ENCODE measurements around the gene C19orf53. TPM values are rescaled to one million over a fixed set of nuclear protein-coding genes. Genes with fewer than 3 reads are reported as not detected.
"Not testable (repeated sequence)": the region's sequence is repeated elsewhere in the genome, so short reads cannot be mapped to it uniquely, and the experiment has no call there.

C19orf53 gene
- total RNA-seq, 1 donor from 2014 or later = 46.2 TPM

DNA sequence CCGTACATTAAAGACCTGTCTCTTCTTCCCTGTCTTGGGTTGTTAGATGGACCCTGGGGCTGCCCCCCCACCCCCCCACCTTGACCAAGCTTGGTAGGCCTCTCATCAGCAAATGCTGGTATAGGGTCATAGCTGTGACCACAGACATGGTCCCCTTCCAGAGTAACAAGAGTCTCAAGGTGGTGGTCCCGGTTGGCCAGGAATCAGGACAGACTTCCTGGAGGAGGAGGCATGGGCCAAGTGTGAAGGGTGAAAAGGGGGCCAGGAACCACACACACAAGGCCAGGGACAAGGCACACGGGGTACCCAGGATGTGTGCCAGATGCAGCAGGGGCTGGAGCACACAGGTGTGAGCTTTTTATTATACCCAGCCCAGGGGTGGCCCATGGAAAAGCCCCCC is 11.0 kb upstream of the C19orf53 start:
- DNase-seq (ENCODE audit: low read depth in 2 of 2) = no peak

DNA sequence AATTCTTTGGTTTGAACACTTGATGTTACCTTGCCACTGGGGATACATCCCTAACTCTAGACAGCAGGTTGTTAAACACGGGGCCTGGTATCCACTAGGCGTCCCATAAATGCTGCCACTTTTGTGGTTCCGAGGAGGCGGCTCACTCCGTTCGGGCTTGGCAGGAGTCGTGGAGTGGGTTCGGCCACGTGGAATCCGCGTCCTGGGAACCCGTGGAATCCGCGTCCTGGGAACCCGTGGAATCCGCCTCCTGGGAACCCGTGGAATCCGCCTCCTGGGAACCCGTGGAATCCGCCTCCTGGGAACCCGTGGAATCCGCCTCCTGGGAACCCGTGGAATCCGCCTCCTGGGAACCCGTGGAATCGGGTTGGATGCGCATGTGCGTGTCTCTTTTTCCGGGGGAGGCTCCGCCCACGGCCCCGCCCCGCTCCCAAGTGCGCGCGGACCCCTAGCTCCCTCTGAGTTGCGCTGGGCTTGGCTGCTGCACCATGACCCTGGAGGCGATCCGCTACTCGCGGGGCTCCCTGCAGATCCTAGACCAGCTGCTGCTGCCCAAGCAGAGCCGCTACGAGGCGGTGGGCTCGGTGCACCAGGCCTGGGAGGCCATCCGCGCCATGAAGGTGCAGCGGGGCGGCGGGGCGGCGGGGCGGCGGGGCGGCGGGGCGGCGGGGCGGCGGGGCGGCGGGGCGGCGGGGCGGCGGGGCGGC is 10.0 kb upstream of the C19orf53 start, which contains the start of gene MRI1:
MRI1 (plus strand) TSS at position 422 of the 707 bp plus-strand sequence; CDS start at position 489, 67 bp downstream.
- DNase-seq (ENCODE audit: low read depth in 2 of 2) = peak; percentile 78 to 80

DNA sequence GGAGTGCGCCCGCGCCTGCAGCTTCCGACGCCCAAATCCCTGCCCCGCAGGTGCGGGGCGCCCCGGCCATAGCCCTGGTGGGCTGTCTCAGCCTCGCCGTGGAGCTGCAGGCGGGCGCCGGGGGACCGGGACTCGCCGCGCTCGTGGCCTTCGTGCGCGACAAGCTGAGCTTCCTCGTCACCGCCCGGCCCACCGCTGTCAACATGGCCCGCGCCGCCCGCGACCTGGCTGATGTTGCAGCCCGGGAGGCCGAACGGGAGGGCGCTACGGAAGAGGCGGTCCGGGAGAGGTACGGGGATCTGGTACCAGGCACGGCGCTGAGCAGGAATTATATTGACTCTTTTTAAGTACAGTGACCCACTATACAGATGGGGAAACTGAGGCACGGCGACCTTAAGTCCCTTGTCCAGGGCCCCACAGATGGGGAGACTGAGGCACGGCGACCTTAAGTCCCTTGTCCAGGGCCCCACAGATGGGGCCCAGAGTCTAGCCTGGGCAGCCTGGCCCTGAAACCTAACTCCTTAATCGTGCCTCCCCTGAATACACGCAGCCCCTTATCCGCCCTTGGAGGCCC is 9.3 kb upstream of the C19orf53 start:
- peak; percentile 29 to 44 for DNase-seq (ENCODE audit: low read depth in 2 of 2)

DNA sequence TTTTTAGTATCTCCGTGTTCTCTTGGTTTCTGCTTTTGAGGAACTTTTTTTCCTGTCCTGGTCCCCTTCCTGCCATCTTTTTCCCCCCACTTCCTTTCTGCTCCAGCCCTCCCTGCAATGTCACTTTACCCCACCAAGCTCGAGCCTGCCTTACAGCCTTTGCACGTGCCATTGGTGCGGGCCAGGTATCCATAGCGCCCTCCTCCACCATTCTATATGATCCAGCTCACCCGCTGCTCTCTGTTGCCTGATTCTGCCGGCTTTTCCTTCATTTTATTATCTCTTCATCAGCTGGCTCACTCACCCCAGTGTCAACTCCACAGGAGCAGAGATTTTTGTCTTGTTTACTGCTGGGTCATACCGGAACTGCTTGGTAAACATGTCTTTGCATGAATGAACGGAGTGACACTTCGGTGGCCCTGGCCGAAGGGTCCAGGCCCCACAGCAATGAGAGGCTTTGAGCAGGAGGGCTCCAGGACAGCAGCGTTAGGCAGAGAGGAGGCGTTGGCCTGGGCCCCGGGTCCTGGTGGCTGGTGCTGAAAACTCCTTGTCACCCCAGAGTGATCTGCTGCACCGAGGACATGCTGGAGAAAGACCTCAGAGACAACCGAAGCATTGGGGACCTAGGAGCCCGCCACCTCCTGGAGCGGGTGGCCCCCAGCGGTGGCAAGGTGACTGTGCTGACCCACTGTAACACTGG is 8.7 kb upstream of the C19orf53 start:
- no peak for DNase-seq (ENCODE audit: low read depth in 2 of 2)

DNA sequence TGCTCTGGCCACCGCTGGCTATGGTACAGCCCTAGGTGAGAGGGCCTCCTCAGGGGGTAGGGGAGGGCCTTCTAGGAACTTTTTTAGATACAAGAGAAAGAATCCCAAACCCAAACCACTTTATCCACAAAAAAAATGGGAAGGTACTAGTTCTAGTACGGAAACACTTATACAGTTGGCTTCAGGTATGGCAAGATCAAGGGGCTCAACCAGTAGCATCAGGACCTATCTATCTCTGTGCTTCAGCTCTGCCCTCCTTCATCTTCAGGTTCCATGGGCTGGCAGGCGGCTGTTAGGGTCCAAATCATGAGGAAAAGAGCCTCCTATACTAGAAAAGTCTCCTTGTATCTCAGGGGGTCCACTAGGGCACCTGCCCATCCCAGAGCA is 8.2 kb upstream of the C19orf53 start:
- no peak for DNase-seq (ENCODE audit: low read depth in 2 of 2)

DNA sequence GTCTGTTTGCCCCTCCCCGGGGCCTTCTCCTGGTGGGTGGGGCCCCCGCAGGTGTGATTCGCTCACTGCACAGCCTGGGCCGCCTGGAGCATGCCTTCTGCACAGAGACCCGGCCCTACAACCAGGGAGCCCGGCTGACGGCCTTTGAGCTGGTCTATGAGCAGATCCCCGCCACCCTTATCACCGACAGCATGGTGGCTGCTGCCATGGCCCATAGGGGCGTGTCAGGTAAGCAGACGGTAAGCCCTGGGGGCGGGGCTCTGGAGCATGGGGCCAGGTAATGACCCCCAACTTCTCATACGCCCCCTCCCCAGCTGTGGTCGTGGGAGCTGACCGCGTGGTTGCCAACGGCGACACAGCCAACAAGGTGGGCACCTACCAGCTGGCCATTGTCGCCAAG is 5.7 kb upstream of the C19orf53 start:
- DNase-seq (ENCODE audit: low read depth in 2 of 2) = no peak

DNA sequence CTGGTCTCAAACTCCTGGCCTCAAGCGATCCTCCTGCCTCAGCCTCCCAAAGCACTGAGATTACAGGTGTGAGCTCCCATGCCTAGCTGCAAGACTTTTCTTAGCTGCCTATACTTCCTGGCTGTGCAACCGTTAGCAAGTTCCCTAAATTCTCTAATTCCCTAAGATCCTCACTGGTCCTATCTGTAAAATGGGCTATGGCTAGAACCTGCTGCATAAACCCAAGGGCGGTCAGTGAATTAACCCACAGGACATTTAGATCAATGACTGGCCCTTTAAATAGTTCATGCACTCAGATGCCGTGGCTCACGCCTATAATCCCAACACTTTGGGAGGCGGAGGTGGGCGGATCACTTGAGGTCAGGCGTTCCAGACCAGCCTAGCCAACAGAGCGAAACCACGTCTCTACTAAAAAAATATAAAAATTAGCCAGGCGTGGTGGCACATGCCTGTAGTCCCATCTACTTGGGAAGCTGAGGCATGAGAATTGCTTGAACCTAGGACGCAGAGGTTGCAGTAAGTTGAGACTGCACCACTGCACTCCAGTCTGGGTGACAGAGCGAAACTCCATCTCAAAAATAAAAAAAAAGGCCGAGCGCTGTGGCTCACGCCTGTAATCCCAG is 4.1 kb upstream of the C19orf53 start:
- no peak for DNase-seq (ENCODE audit: low read depth in 2 of 2)

DNA sequence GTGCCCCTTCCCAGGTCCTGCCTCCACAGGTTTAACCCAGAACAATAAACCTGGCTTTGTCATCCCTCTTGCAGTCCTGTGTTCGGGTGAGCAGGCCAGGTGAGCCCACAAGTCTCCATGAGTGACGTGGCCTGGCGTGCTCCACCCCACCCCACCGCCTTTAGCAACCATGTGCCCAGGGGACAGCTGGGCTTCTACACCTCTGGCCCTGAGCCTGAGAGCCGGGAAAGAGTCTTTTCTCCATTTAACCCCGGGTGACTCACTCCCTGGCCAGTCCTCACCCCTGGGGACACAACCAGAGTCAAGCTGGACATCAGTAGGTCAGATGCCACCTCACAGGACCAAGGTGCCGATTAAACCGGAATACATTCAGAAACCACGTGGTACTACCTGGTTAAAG is 4.1 kb downstream of the C19orf53 start:
- no peak for DNase-seq (ENCODE audit: low read depth in 2 of 2)

DNA sequence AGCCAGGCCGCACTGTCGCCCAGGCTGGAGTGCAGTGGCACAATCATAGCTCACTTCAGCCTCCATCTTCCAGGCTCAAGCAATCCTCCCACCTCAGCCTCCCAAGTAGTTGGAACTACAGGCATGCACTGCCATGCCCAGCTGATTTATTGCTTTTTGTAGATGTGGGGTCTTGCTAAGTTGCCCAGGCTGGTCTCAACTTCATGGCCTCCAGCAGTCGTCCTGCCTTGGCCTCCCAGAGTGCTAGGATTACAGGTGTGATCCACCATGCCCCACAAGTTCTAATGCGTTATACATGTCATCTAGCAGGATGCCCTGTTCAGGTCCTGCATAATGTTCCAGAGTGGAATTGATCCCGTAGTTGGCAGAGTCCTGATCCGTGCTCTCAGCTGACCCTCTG is 4.6 kb downstream of the C19orf53 start:
- DNase-seq (ENCODE audit: low read depth in 2 of 2) = no peak

DNA sequence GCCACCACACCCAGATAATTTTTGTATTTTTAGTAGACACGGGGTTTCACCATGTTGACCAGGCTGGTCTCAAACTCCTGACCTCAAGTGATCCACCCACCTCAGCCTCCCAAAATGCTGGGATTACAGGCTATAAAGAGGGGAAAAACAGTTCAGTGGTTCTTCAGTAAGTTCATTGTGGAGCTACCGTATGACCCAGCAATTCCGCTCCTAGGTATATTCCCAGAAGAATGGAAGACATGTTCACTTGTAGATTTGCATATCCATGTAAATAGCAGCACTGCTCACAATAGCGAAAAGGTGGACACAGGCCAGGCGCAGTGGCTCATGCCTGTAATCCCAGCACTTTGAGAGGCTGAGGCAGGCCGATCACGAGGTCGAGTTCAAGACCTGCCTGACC is 5.5 kb downstream of the C19orf53 start:
- DNase-seq (ENCODE audit: low read depth in 2 of 2) = not testable (repeated sequence)

DNA sequence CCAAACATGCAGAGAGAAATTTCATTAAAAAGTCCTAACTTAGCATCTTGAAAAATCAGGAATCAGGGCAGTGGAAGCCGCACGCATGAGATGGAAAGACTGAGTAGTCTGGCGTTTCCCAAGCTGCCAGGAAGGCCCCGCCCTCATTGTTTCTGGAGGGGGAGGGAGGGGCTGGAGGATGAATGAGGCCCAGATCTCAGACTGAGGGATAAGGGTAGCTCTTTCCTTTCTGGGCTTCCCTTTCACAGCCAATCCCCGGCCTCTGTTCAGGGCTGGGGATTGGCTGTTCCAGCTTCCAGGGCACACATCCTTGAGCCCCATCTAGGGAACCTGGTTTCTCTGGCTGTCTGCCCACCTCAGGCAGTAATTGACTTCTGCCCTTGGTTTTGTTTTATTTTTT is 7.3 kb downstream of the C19orf53 start:
- DNase-seq (ENCODE audit: low read depth in 2 of 2) = peak; percentile 59 to 85

DNA sequence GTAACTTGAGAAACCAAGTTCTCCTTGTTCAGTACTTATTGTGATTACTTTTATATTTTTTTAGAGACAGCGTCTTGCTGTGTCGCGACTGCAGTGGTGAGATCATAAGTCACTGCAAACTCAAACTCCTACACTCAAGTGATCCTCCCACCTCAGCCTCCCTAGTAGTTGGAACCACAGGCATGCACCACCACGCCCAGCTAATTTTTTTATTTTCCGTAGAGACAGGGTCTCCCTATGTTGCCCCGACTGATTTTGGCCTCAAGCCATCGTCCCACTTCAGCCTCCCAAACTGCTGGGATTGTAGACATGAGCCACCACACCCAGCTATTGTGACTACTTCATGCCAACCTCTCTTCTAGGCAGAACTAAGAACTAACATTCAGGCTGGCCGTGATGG is 8.3 kb downstream of the C19orf53 start:
- no peak for DNase-seq (ENCODE audit: low read depth in 2 of 2)

DNA sequence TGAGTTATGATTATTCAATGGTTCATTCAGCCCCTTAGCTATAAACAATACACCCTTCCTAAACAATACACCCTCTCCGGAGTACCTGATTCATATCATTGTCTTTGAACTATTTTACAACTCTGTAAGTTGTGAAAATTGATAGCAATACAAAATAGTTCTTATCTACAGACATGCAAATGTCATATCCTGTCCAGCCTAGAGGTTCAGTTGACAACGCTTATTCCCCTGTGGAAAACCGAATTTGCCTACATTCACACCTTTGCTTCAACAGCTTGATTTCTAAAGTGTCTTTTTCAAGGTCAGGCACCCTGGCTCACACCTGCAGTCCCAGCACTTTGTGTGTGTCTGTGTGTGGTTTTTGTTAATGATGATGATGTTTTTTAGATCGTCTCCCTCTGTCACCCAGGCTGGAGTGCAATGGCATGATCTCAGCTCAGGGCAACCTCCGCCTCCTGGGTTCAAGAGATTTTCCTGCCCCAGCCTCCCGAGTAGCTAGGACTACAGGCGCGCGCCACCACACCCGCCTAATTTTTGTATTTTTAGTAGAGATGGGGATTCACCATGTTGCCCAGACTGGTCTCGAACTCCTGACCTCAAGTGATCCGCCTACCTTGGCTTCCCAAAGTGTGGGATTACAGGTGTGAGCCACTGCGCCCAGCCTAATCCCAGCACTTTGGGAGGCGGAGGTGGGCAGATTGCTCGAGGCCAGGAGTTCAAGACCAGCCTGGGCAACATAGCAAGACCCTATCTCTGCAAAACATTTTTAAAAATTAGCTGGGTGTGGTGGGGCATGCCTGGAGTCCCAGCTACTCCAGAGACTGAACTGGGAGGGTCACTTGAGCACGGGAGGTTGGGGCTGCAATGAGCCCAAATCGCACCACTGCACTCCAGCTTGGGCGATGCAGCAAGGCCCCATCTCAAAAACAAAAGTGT is 9.6 kb downstream of the C19orf53 start:
- no peak for DNase-seq (ENCODE audit: low read depth in 2 of 2)

DNA sequence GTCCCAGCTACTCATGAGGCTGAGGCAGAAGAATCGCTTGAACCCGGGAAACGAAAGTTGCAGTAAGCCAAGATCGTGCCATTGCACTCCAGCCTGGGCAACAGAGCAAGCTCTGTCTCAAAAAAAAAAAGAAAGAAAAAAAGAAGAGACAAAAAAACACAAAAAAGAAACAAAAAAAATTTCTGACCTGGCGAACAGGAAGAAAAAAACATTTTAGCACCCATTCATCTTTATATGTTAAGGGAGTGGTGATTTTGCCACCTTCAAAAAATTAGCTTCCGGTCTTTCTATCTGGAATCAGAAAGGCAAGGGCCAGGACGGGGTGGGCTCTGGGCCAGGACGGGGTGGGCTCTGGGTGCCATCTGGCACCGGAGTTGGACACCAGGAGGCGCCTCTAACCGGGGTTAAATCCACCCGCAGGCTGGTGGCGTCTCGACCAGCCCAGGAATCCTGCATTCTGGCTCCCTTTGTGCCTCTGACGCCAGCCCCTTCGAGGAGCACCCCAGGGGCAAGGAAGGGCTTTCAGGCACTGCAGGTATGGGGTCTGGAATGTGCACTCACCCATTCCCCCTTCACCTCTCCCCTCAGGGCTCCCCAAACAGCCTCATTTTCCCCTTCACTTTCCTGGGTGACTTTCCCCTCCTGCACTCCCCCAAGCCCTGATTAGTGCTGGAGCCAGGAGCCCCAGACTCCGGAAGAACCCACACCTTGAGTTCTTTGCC is 10.6 kb downstream of the C19orf53 start:
- peak; percentile 73 to 76 for DNase-seq (ENCODE audit: low read depth in 2 of 2)

DNA sequence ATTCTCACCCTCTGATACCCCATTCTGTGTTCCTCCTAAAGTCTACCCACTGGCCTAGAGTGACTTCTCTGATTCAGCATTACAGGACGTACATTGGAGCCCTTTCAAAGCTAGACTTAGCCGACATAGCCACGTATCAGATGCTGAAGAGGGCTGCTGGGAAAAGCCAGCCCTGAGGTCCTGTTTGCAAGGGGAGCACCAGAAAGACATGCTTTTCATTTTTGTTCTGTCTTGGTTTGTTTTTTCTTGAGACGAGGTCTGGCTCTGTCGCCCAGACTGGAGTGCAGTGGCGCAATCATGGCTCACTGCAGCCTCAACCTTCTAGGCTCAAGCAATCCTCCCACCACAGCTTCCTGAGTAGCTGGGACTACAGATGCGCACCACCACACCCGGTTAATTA is 14.7 kb downstream of the C19orf53 start:
- no peak for DNase-seq (ENCODE audit: low read depth in 2 of 2)

DNA sequence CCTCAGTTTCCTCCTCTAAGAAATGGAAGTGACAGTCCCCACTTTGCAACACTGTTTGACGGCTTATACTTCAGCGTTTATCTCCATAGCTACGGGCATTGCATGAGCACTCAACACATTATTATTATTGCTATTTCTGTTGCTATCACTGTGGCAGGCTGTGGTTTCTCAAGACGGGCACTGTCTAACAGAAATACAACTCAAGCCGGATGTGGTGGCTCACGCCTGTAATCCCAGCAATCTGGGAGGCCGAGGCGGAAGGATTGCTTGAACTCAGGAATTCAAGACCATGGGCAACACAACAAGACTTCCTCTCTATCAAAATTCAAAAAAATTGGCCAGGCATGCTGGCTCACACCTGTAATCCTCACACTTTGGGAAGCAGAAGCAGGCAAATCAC is 16.1 kb downstream of the C19orf53 start:
- no peak for DNase-seq (ENCODE audit: low read depth in 2 of 2)

DNA sequence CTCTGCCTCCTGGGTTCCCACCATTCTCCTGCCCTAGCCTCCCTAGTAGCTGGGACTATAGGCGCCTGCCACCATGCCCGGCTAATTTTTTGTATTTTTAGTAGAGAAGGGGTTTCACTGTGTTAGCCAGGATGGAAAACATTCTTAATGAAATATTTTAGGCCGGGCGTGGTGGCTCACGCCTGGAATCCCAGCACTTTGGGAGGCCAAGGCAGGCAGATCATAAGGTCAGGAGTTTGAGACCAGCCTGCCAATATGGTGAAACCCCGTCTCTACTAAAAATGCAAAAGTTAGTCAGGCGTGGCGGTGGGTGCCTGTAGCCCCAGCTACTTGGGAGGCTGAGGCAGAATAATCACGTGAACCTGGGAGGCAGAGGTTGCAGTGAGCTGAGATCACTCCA is 19.1 kb downstream of the C19orf53 start:
- DNase-seq (ENCODE audit: low read depth in 2 of 2) = not testable (repeated sequence)

DNA sequence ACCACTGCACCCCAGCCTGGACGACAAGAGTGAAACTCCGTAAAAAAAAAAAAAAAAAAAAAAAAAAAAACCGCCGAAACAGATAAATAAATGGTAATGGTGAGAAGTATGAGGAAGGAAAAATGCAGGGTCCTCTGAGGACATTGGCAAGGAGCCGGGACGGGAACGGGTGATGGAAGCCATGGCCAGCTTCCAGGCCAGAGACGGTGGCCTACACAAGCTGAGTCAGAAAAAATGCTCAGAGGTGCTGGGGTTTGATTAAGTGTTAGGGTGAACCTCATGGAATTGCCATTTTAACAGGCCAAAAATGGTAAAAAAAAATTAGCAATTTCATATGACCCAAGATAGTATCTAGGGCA is 20.1 kb downstream of the C19orf53 start:
- DNase-seq (ENCODE audit: low read depth in 2 of 2) = peak; percentile 72 to 82

DNA sequence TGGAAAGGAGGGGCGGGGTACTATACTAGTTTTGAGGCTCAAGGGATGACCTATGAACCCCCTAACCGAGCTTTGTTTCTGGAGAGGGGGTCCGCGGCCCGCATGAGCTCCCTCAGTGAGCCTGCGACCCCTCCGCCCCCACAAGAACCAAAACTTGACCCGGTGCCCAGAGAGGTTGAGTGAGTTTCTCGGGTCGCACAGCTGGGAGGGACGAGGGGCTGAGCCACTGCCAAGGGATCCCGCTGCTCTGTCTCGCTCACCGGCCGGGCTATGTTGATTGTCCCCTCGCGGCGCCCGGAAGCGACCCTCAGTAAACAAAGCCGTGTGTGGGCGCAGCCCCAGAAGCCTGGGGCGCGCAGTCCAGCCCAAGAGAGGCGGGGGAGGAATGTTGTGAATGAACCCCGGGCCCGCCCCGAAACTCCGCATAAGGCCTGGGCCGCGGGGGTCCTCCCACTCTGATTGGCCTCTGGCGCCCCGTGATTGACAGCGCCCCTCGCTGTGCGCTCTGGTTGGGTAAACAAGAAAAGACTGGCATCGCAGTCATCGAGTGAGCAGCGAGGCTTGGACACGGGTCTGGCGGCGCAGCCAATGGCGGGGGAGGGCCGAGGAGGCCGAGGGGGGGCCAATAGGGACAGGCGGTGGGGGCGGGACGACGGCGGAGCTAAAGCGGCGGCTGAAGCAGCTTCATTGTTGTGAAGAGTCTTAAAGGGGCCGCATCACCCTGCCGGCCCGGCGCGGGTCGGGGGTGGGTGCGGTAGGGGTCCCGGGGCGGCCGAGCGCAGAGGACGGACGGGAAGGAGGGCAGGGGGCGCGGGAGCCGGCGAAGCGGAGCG is 20.7 kb downstream of the C19orf53 start, which contains the start of gene ZSWIM4:
ZSWIM4 (plus strand) TSS at position 687 of the 833 bp plus-strand sequence. CDS start 206 bp downstream, outside the sequence.
- peak; percentile 99 for DNase-seq (ENCODE audit: low read depth in 2 of 2)

All from lung microvascular endothelial cell (primary cell).